Cardiac muscle cell (in vitro differentiated cells and primary cell): Measurements from ENCODE around the gene ST8SIA5. TPM values are rescaled to one million over a fixed set of nuclear protein-coding genes. Genes with fewer than 3 reads are reported as not detected.

ENCODE experiments used
- DNase-seq, 2 donors: peaks; one replicate each; pipeline versions ENCODE4 v3.0.0 to v3.0.0-alpha.2; 2010 to 2017; ENCODE audit warnings: low read depth in 1 of 2, low spot score in 1 of 2
- H3K27ac ChIP-seq: fragments of 200-600 bp; sonication (generic); 2 replicates; pipeline ENCODE4 v1.5.1; 2016
- H3K27me3 ChIP-seq: fragments of 200-600 bp; sonication (generic); 2 replicates; pipeline ENCODE4 v1.6.0; 2016; ENCODE audit warnings: control low read depth
- H3K36me3 ChIP-seq: fragments of 200-600 bp; sonication (generic); 2 replicates; pipeline ENCODE4 v1.5.1; 2016; ENCODE audit warnings: control low read depth
- H3K4me1 ChIP-seq: fragments of 200-600 bp; sonication (generic); 2 replicates; pipeline ENCODE4 v1.8.1; 2017; ENCODE audit warnings: low read depth, mild to moderate bottlenecking, mixed run types
- H3K4me3 ChIP-seq: fragments of 200-600 bp; sonication (generic); 2 replicates; pipeline ENCODE4 v1.5.1; 2016; ENCODE audit warnings: mild to moderate bottlenecking
- H3K9me3 ChIP-seq: fragments of 200-600 bp; sonication (generic); 2 replicates; pipeline ENCODE4 v1.5.1; 2017; ENCODE audit warnings: low read depth, mild to moderate bottlenecking, control low read depth
- polyA plus RNA-seq: library from polyadenylated mRNA; unstranded; fragments of >200 nt; fragmentation: Nextera tagmentation; extraction: Ambion mirVana; gene quantifications from 2 replicates; pipeline ENCODE4 v1.2.1, GENCODE V29; 2016
- total RNA-seq: library from RNA; depleted of rRNA; stranded (reverse); fragments of >200 nt; gene quantifications from 2 replicates; pipeline ENCODE4 v1.2.3, GENCODE V29; 2016
- TF ChIP-seq, protein P1 (sequence below): IDR thresholded peaks from 2 replicates; pipeline ENCODE4 v1.5.1; 2012; ENCODE audit warnings: low read depth, mild to moderate bottlenecking, low read length

Gene ST8SIA5
- total and polyA plus RNA-seq, 2 experiments from 2014 or later, result 0.83 TPM; not detected in 1

DNA sequence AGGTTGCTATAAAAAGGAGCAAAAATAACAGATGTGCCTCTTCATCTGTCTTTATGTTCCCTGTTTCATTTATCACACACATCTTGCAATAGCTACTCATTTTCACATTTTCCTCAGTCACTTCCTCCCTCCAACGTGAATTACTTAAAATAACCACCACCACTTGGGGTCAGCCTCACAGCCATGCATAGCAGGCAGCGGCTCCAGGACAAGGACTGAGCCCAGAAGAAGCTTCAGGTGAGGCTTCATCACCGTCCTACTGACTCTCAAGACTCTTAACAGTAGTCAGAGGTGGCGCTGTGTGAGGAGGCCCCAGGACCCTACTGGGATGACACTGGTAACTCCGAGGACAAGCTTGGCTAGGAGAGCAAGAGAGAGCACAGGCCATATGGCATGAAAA lies 15.5 kb upstream of the ST8SIA5 start:
- Histone ChIP-seq H3K27ac (no peak overlapping the region), H3K4me3 (no peak overlapping the region), H3K36me3 (no peaks in the 10 kb centered on the region), H3K4me1 (no peaks in the 10 kb centered on the region), H3K27me3 (no peaks in the 10 kb centered on the region), H3K9me3 (no peaks in the 10 kb centered on the region)
- TF ChIP-seq, protein P1, sequence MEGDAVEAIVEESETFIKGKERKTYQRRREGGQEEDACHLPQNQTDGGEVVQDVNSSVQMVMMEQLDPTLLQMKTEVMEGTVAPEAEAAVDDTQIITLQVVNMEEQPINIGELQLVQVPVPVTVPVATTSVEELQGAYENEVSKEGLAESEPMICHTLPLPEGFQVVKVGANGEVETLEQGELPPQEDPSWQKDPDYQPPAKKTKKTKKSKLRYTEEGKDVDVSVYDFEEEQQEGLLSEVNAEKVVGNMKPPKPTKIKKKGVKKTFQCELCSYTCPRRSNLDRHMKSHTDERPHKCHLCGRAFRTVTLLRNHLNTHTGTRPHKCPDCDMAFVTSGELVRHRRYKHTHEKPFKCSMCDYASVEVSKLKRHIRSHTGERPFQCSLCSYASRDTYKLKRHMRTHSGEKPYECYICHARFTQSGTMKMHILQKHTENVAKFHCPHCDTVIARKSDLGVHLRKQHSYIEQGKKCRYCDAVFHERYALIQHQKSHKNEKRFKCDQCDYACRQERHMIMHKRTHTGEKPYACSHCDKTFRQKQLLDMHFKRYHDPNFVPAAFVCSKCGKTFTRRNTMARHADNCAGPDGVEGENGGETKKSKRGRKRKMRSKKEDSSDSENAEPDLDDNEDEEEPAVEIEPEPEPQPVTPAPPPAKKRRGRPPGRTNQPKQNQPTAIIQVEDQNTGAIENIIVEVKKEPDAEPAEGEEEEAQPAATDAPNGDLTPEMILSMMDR, result no peak
- peak in 1 of 2 donors; percentile 10 for DNase-seq

DNA sequence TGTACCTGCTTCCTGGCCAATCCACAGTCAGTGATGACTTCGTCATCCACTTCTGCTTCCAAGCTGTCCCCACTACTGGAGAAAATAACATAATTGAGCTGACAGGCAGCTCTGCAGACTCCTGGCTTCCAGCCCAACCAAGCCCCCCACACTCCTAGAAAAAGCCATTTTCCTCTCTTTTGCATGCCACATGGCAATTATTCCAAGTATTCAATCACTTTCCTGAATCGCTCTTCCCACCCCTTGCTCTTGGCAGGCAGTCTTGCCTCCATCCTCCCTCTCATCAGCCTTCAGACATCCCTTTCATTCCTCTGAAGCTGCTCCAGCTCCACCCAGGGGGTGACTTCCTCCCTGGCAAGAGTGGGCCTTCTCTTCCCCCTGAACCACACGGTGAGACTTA lies 14.3 kb upstream of the ST8SIA5 start:
- no peak for DNase-seq
- TF ChIP-seq, protein P1, result no peak
- Histone ChIP-seq H3K4me3 (no peak overlapping the region), H3K4me1 (no peaks in the 10 kb centered on the region), H3K27ac (no peak overlapping the region), H3K9me3 (no peaks in the 10 kb centered on the region), H3K27me3 (no peaks in the 10 kb centered on the region), H3K36me3 (no peaks in the 10 kb centered on the region)

DNA sequence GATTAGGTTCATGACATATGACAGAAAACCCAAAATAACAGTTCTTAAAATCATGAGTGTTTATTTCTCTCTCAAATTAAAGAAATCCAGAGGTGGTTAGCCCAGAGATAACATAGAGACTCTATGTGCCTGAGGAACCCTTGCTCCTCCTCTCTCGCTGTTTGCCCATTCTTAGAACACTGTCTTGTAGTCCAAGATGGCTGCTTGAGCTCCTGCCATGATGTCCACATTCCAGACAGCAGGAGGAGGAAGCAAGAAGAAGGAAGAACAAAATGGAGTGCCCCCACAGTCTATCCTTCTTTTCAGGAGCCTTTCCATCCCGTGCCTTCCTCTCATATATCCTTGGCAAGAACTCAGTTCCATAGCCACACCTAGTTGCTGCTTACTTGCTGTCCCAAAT lies 13.9 kb upstream of the ST8SIA5 start:
- DNase-seq, result no peak
- no peaks in the 10 kb centered on the region for H3K36me3 ChIP-seq
- H3K27me3 ChIP-seq, result no peaks in the 10 kb centered on the region
- TF ChIP-seq, protein P1, result no peak
- H3K9me3 ChIP-seq, result no peaks in the 10 kb centered on the region
- no peak overlapping the region for H3K27ac ChIP-seq
- H3K4me3 ChIP-seq, result no peak overlapping the region
- no peaks in the 10 kb centered on the region for H3K4me1 ChIP-seq

DNA sequence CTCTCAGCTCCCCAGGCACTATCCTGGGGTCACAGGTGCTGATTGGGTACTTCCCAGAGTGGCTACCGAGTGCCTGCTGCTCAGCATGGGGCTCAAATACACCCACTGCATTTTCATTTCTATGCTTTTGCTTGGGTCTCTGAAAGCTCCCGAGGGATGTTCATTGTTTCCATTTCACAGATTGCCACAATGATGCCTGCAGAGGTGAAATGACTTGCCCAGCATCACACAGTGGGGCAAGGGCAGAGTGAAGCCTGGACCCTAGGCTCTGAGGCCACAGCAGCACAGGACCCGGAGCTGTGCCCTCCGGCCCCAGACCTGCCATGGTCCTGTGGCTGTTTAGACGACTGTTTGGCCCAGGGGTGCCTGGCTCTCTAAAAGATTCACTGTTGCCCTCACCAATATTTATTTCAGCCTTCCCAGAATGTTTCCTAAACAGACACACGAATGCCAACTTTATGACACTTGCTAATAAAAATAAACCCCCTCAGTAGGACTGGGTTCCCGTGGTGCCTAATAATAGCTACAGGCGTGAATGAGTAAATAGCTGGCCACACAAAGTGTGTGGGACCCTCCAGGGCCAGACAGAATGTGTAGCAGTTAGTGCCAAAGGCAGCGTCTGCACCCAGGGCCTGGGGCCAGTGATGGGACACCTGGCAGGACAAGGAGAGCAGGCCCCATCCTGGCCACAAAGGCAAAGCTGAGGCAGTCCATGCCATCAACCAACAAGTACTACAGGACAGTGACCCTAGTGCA lies 11.5 kb upstream of the ST8SIA5 start:
- Histone ChIP-seq H3K9me3 (no peaks in the 10 kb centered on the region), H3K4me1 (no peaks in the 10 kb centered on the region), H3K27me3 (peaks cover under 1% of the 10 kb centered on the region), H3K27ac (no peak overlapping the region), H3K4me3 (no peak overlapping the region), H3K36me3 (no peaks in the 10 kb centered on the region)
- TF ChIP-seq, protein P1, result no peak
- no peak for DNase-seq

DNA sequence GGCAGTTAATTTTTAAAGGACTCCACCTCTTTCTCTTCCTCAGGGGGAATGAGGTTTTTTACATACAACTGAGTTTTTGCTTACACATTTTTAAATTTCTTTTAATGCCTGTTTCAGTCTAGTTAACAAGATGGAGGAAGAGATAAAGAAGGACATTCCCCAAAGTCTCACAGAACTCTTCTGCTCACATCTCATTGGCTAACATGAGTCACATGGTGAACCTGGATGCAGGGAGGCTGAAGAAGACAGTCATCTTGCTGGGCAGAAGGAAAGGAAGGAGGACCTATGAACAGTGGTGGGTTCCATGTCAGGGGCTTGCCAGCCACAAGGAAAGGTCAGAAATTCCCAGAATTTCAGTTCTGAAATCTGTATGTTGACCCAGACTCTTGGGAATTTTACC lies 10.4 kb upstream of the ST8SIA5 start:
- H3K27me3 ChIP-seq, result peaks cover 12% of the 10 kb centered on the region
- no peak for DNase-seq
- no peaks in the 10 kb centered on the region for H3K36me3 ChIP-seq
- TF ChIP-seq, protein P1, result no peak
- H3K4me1 ChIP-seq, result no peaks in the 10 kb centered on the region
- H3K9me3 ChIP-seq, result no peaks in the 10 kb centered on the region
- H3K4me3 ChIP-seq, result no peak overlapping the region
- H3K27ac ChIP-seq, result no peak overlapping the region
